Omental fat pad (tissue), 4 donors: Measurements from ENCODE around the gene PRPF4. TPM values are rescaled to one million over a fixed set of nuclear protein-coding genes. Genes with fewer than 3 reads are reported as not detected.

Source experiments
- ATAC-seq: fragments of 150-250 bp; one replicate; pipeline ENCODE4 v1.9.1; 2016; ENCODE audit warnings: mild to moderate bottlenecking, moderate library complexity; ENCODE audit not compliant: low FRiP score
- DNase-seq: peaks from one replicate; pipeline ENCODE4 v3.0.0-alpha.2; 2019; ENCODE audit warnings: low spot score
- CTCF ChIP-seq, 3 donors: fragments of 450-650 bp; IDR thresholded peaks; one replicate each; pipeline ENCODE4 v1.5.1; 2016 to 2017; ENCODE audit warnings: antibody characterized with exemption in 3 of 3, mild to moderate bottlenecking in 3 of 3, moderate library complexity in 2 of 3
- total RNA-seq, 4 donors: library from RNA; depleted of rRNA; stranded (reverse); fragments of >200 nt; gene quantifications; one replicate each; pipeline ENCODE4 v1.1.0, GENCODE V29; 2016

The PRPF4 gene
- total RNA-seq, 4 donors from 2014 or later: 15.4 to 33.9 (median 18.7) TPM

- DNase-seq (no peak), ATAC-seq (no peak)
- no peak for TF ChIP-seq CTCF (IDR thresholded peaks at IDR 0.05)
Observed at GRCh38 chr9:113302792-113303418, 27.4 kb downstream of the PRPF4 start, which contains the start of gene RNF183. Gene RNF183 (minus strand): TSS chr9:113303376. CDS start chr9:113298184, 5,192 bp downstream.

- no peak for TF ChIP-seq CTCF (IDR thresholded peaks at IDR 0.05)
- DNase-seq (no peak), ATAC-seq (no peak)
Observed at GRCh38 chr9:113306566-113306965, 31.1 kb downstream of the PRPF4 start.

GRCh38 chr9:113307396-113307975 lies 32.0 kb downstream of the PRPF4 start:
- ATAC-seq: no peak

GRCh38 chr9:113309204-113309813 lies 33.9 kb downstream of the PRPF4 start:
- ATAC-seq (no peak), DNase-seq (no peak)
- no peak for TF ChIP-seq CTCF (IDR thresholded peaks at IDR 0.05)

More at GRCh38 chr9:113307396-113307975, 32.0 kb downstream of the PRPF4 start:
- TF ChIP-seq CTCF (IDR thresholded peaks at IDR 0.05): no peak
- DNase-seq: no peak

GRCh38 chr9:113310538-113310937 lies 35.1 kb downstream of the PRPF4 start:
- ATAC-seq (no peak), DNase-seq (no peak)
- no peak for TF ChIP-seq CTCF (IDR thresholded peaks at IDR 0.05)

- TF ChIP-seq CTCF (IDR thresholded peaks at IDR 0.05): no peak
- no peak for ATAC-seq
Observed at GRCh38 chr9:113311961-113312360, 36.5 kb downstream of the PRPF4 start.

More at GRCh38 chr9:113311961-113312360, 36.5 kb downstream of the PRPF4 start:
- no peak for DNase-seq
